Testis (tissue), 2 donors: ENCODE data around the gene CCR2.

Experiments
- POLR2A ChIP-seq: fragments of 450-650 bp; IDR thresholded peaks from one replicate; pipeline ENCODE4 v1.6.1; 2017; ENCODE audit warnings: antibody characterized with exemption, mild to moderate bottlenecking, moderate library complexity
- TF ChIP-seq, protein P1 (sequence below), 3 experiments: fragments of 450-650 bp in 2 of 3; fragments of 200-600 bp in 1 of 3; sonication (generic) in 1 of 3; IDR thresholded peaks; one replicate each; pipeline ENCODE4 v1.5.1; 2016 to 2019; ENCODE audit warnings: antibody characterized with exemption in 3 of 3, mild to moderate bottlenecking in 2 of 3, moderate library complexity in 1 of 3

DNA sequence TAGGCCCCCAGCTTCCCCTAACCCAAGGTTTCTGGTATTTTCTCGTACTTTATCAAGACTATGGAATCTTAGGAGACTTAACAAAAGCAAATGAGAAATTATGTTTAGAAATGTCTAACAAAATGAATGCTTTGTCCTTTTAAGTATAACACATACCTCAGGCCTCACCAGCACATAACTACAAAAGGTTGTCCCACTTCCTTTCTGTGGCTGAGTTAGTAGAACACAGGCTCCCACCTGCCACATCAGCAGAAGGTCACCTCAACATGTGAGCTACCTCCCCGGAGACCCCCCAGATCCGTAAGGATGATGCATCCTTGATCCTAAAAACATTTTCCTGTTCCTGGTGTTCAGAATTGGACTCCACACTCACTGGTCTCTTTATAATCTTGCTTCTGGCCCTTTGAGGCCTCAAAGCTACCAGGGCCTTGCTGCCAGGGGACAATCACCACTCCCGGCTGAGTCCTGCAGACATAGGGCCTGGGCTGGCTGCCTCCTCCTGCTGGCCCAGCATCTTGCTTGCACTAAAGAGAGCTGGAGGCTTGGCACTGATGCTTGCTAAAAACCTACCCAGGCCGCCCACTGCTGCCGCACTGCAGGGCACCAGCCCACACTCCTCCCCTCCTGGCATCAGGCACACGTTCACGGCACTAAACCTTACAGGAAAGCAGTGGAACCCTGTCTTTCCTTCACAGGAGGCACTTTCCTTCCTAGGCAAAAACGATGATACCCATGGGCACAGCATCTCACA lies 56.0 kb downstream of the CCR2 start:
- TF ChIP-seq POLR2A: no peak
- TF ChIP-seq, protein P1, sequence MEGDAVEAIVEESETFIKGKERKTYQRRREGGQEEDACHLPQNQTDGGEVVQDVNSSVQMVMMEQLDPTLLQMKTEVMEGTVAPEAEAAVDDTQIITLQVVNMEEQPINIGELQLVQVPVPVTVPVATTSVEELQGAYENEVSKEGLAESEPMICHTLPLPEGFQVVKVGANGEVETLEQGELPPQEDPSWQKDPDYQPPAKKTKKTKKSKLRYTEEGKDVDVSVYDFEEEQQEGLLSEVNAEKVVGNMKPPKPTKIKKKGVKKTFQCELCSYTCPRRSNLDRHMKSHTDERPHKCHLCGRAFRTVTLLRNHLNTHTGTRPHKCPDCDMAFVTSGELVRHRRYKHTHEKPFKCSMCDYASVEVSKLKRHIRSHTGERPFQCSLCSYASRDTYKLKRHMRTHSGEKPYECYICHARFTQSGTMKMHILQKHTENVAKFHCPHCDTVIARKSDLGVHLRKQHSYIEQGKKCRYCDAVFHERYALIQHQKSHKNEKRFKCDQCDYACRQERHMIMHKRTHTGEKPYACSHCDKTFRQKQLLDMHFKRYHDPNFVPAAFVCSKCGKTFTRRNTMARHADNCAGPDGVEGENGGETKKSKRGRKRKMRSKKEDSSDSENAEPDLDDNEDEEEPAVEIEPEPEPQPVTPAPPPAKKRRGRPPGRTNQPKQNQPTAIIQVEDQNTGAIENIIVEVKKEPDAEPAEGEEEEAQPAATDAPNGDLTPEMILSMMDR (IDR thresholded peaks at IDR 0.05): no peak
